K562 (cell line): Measurements from ENCODE around the gene PPIL6. TPM values are rescaled to one million over a fixed set of nuclear protein-coding genes. Genes with fewer than 3 reads are reported as not detected.

ENCODE experiments used
- ATAC-seq: fragments of 200-7000 bp; cut with Tn5 transposase; 3 replicates; pipeline ENCODE4 v1.9.1; 2020; ENCODE audit warnings: moderate library complexity
- BruUV-seq: library from RNA; stranded (reverse); fragments of 400-500 nt; replicated peaks from 2 replicates; lab custom pipeline; 2021; lab: Mats Ljungman, UMichigan
- CTCF ChIA-PET: fragments of 300-600 bp; formaldehyde crosslinking; extraction: SDS; loops from one replicate; lab custom pipeline; 2021; ENCODE audit warnings: low intra/inter-chr PET ratio; lab: Yijun Ruan, JAX
- POLR2A ChIA-PET: fragments of 300-600, 350-650 bp; sonication (Branson Sonifier 250); formaldehyde crosslinking; extraction: SDS; loops from one replicate; lab custom pipeline; 2021; ENCODE audit warnings: antibody characterized with exemption, inconsistent platforms; lab: Yijun Ruan, JAX
- DNase-seq, 4 experiments: peaks; one replicate each; pipeline versions ENCODE4 v3.0.0 to v3.0.0-alpha.2; 2011 to 2018; ENCODE audit warnings: low spot score in 3 of 4, mixed read lengths in 3 of 4; ENCODE audit errors: extremely low read depth in 1 of 4
- FAIRE-seq: peaks from 2 replicates; lab custom pipeline; 2011; peaks lifted over from hg19 to GRCh38; lab: Jason Lieb, UNC
- H2AFZ ChIP-seq: 2 replicates; pipeline ENCODE4 v1.6.0; 2011; ENCODE audit warnings: low read depth, low read length, control low read depth, inconsistent platforms
- H3K27ac ChIP-seq: fragments of 200-600 bp; 3 replicates; pipeline ENCODE4 v1.8.0; 2011; ENCODE audit warnings: low read depth, mild to moderate bottlenecking, control low read depth, inconsistent platforms, low read length, moderate library complexity, mixed read lengths; ENCODE audit errors: extremely low read depth
- H3K27me3 ChIP-seq, 2 experiments: fragments of 300-600 bp in 1 of 2; 2 replicates in 1 of 2; 3 replicates in 1 of 2; pipeline versions ENCODE4 v1.6.0 to v1.8.0; 2011; ENCODE audit warnings: inconsistent platforms in 2 of 2, low read length in 2 of 2, mild to moderate bottlenecking in 1 of 2, mixed read lengths in 1 of 2, moderate library complexity in 1 of 2; ENCODE audit not compliant: control insufficient read depth in 2 of 2, insufficient read depth in 2 of 2
- H3K36me3 ChIP-seq: fragments of 300-600 bp; 3 replicates; pipeline ENCODE4 v1.8.0; 2011; ENCODE audit warnings: mild to moderate bottlenecking, low read length, inconsistent platforms; ENCODE audit not compliant: control insufficient read depth, insufficient read depth
- H3K4me1 ChIP-seq, 2 experiments: fragments of 200-600 bp in 1 of 2; replicated peaks in 1 of 2; 2 replicates in 1 of 2; 3 replicates in 1 of 2; pipeline versions ENCODE4 v1.5.1 to v1.8.0; 2011; ENCODE audit warnings: inconsistent platforms in 2 of 2, low read length in 2 of 2, mild to moderate bottlenecking in 1 of 2, mixed read lengths in 1 of 2, moderate library complexity in 1 of 2; ENCODE audit not compliant: control insufficient read depth in 2 of 2, insufficient read depth in 2 of 2
- H3K4me2 ChIP-seq: 2 replicates; pipeline ENCODE4 v1.6.1; 2011; ENCODE audit warnings: low read length, control low read depth, inconsistent platforms, mixed read lengths; ENCODE audit not compliant: insufficient read depth
- H3K4me3 ChIP-seq: fragments of 200-600 bp; sonication (generic), shearing (Covaris generic); 2 replicates; pipeline ENCODE4 v1.5.1; 2016; ENCODE audit warnings: control low read depth, inconsistent platforms
- H3K79me2 ChIP-seq: fragments of 200-600 bp; 3 replicates; pipeline ENCODE4 v1.8.0; 2011; ENCODE audit warnings: low read length, inconsistent platforms; ENCODE audit not compliant: control insufficient read depth, insufficient read depth
- H3K9ac ChIP-seq, 2 experiments: 2 replicates each; pipeline versions ENCODE4 v1.6.0 to v1.6.1; 2011; ENCODE audit warnings: low read depth in 2 of 2, low read length in 2 of 2, control low read depth in 1 of 2, inconsistent platforms in 1 of 2, mild to moderate bottlenecking in 1 of 2, mixed read lengths in 1 of 2; ENCODE audit not compliant: insufficient read depth in 1 of 2
- H3K9me1 ChIP-seq: one replicate; pipeline ENCODE4 v1.6.0; 2011; ENCODE audit warnings: inconsistent platforms, mild to moderate bottlenecking, low read length, moderate library complexity; ENCODE audit not compliant: control insufficient read depth, insufficient read depth
- H3K9me3 ChIP-seq: replicated peaks from 2 replicates; pipeline ENCODE4 v1.5.1; 2011; ENCODE audit warnings: low read depth, low read length, inconsistent platforms; ENCODE audit not compliant: control insufficient read depth, insufficient read depth
- H4K20me1 ChIP-seq: replicated peaks from 2 replicates; pipeline ENCODE4 v1.6.1; 2011; ENCODE audit warnings: low read length, inconsistent platforms, mixed read lengths; ENCODE audit not compliant: control insufficient read depth, insufficient read depth
- CCAR2 ChIP-seq: fragments of 200-400 bp; formaldehyde crosslinking; IDR thresholded peaks from 2 replicates; pipeline ENCODE4 v1.6.1; 2017; ENCODE audit warnings: mild to moderate bottlenecking, low read depth, low read length
- EP400 ChIP-seq: fragments of 450-650 bp; IDR thresholded peaks from 2 replicates; pipeline ENCODE4 v1.6.1; 2017; ENCODE audit warnings: antibody characterized with exemption, mild to moderate bottlenecking, moderate library complexity
- HDAC3 ChIP-seq: fragments of 450-650 bp; IDR thresholded peaks from 2 replicates; pipeline ENCODE4 v1.6.1; 2018; ENCODE audit warnings: borderline replicate concordance, mild to moderate bottlenecking, moderate library complexity; ENCODE audit not compliant: partially characterized antibody
- ID3 ChIP-seq, 2 experiments: fragments of 250-450 bp in 1 of 2; fragments of 450-650 bp in 1 of 2; sonication (Bioruptor Pico) in 1 of 2; IDR thresholded peaks; 2 replicates each; pipeline versions ENCODE4 v1.6.1 to v1.8.0; 2016 to 2021; ENCODE audit warnings: mild to moderate bottlenecking in 2 of 2, moderate library complexity in 2 of 2, missing compliant biosample characterization in 1 of 2, missing genetic modification characterization in 1 of 2
- ILK ChIP-seq: fragments of 450-650 bp; IDR thresholded peaks from 2 replicates; pipeline ENCODE4 v1.6.1; 2016; ENCODE audit warnings: missing genetic modification characterization, low read depth, mild to moderate bottlenecking, missing compliant biosample characterization, moderate library complexity, borderline replicate concordance
- MYC ChIP-seq, 2 experiments: fragments of 250-450 bp in 1 of 2; sonication (Bioruptor Pico) in 1 of 2; IDR thresholded peaks; 2 replicates each; pipeline versions ENCODE4 v1.5.1 to v1.6.1; 2012 to 2021; ENCODE audit warnings: low read depth in 2 of 2, borderline replicate concordance in 1 of 2, improper control_type of control experiment in 1 of 2, low read length in 1 of 2, mild to moderate bottlenecking in 1 of 2, moderate library complexity in 1 of 2
- RAD51 ChIP-seq: fragments of 450-650 bp; IDR thresholded peaks from 2 replicates; pipeline ENCODE4 v1.7.1; 2016; ENCODE audit warnings: low read depth, mild to moderate bottlenecking, borderline replicate concordance
- SP1 ChIP-seq: sonication (generic); formaldehyde crosslinking; IDR thresholded peaks from 2 replicates; pipeline ENCODE4 v1.8.1; 2022; ENCODE audit warnings: mild to moderate bottlenecking, missing genetic modification reagents
- ZNF143 ChIP-seq: sonication (generic); formaldehyde crosslinking; IDR thresholded peaks from 2 replicates; pipeline ENCODE4 v1.9.0; 2022; ENCODE audit warnings: mild to moderate bottlenecking, missing genetic modification reagents
- ZNF318 ChIP-seq, 2 experiments: fragments of 450-650 bp; IDR thresholded peaks; 2 replicates each; pipeline ENCODE4 v1.6.1; 2016; ENCODE audit warnings: mild to moderate bottlenecking in 2 of 2, borderline replicate concordance in 1 of 2, low read depth in 1 of 2, moderate library complexity in 1 of 2
- ZNF511 ChIP-seq: sonication (generic); formaldehyde crosslinking; IDR thresholded peaks from 2 replicates; pipeline ENCODE4 v1.8.0; 2022; ENCODE audit warnings: mild to moderate bottlenecking, missing genetic modification reagents
- ZNF561 ChIP-seq: fragments of 450-650 bp; formaldehyde crosslinking; conservative IDR thresholded peaks from 2 replicates; pipeline ENCODE4 v1.4.0; 2020; ENCODE audit warnings: mild to moderate bottlenecking, moderate library complexity
- WGBS: fragments of 100-300 bp; shearing (Covaris generic); methylation state at CpG from one replicate; pipeline ENCODE4 v1.1.6; 2016; ENCODE audit warnings: low coverage, mixed read lengths; ENCODE audit not compliant: insufficient coverage; ENCODE audit errors: missing lambda C conversion rate; 5-methylcytosine and 5-hydroxymethylcytosine counted together
- in situ Hi-C: fragments of 300-500 bp; cut with MboI; formaldehyde crosslinking; loops from 4 replicates; pipeline ENCODE4 v1.15.0; 2018; ENCODE audit warnings: inconsistent platforms, mixed read lengths
- intact Hi-C: fragments of 100-400 bp; cut with micrococcal nuclease; formaldehyde crosslinking; loops from 2 replicates; pipeline ENCODE4 v1.14.2; 2022
- polyA plus RNA-seq, 8 experiments: library from polyadenylated mRNA; depleted of rRNA in 4 of 8; stranded (reverse) in 5 of 8; unstranded in 3 of 8; fragments of >200 nt; fragmentation: Nextera tagmentation in 2 of 8; fragmentation: Illumina TruSeq in 1 of 8; extraction: Ambion mirVana in 2 of 8; extraction: Trizol in 1 of 8; gene quantifications; 2 replicates each; pipeline versions ENCODE4 v1.2.1 to v1.2.3, GENCODE V29; 2011 to 2014; ENCODE audit warnings: inconsistent platforms in 1 of 8, missing spikeins in 1 of 8
- total RNA-seq, 7 experiments: library from RNA; depleted of rRNA in 6 of 7; stranded (reverse); fragments of >200 nt in 6 of 7; fragmentation: Illumina TruSeq in 2 of 7; extraction: Trizol in 2 of 7; gene quantifications; 2 replicates each; pipeline versions ENCODE4 v1.2.1 to v1.2.3, GENCODE V29; 2011 to 2021; ENCODE audit warnings: low replicate concordance in 1 of 7

The PPIL6 gene
- total and polyA plus RNA-seq, 9 of the 15 experiments (the other 6 are each of a cell fraction or from before 2014, with no cell fraction given), result 0.03 to 0.98 (median 0.41) TPM; not detected in 1

GRCh38 chr6:109429496-109429895, 10.9 kb downstream of the PPIL6 start:
- H3K27ac ChIP-seq, result no peak overlapping the region
- no peak overlapping the region for H2AFZ ChIP-seq
- H3K9ac ChIP-seq, result no peak overlapping the region
- no peaks in the 10 kb centered on the region for H3K27me3 ChIP-seq
- no peak overlapping the region for H3K4me3 ChIP-seq
- H3K9me1 ChIP-seq, result no peaks in the 10 kb centered on the region
- in situ Hi-C loops, result no loop called here
- WGBS, result 60% methylated on average over 3 of the region's 3 CpGs
- no peaks in the 10 kb centered on the region for H3K79me2 ChIP-seq
- CTCF ChIA-PET, result no interaction called here
- H4K20me1 ChIP-seq, result no peaks in the 10 kb centered on the region
- H3K36me3 ChIP-seq, result no peaks in the 10 kb centered on the region
- BruUV-seq, result no TSS peak
- H3K4me1 ChIP-seq, result no peaks in the 10 kb centered on the region; a peak in 1 of 5 replicates
- H3K9me3 ChIP-seq, result no peaks in the 10 kb centered on the region
- FAIRE-seq (no peak), ATAC-seq (no peak), DNase-seq (no peak)
- H3K4me2 ChIP-seq, result no peak overlapping the region
- intact Hi-C loops, result no loop called here
- POLR2A ChIA-PET, result interaction anchor here (0.9 to 1.0 kb wide), 3 partner anchors 15 to 45 kb away, joined by 3 to 7 read pairs (median 6); no protein-coding TSS in a partner anchor
- no peak for TF ChIP-seq RAD51
- TF ChIP-seq ID3 (CRISPR knock-in tag; IDR thresholded peaks at IDR 0.05), result no peak
- TF ChIP-seq ID3 (tag; IDR thresholded peaks at IDR 0.05), result no peak
- TF ChIP-seq CCAR2, result no peak
- no peak for TF ChIP-seq MYC (IDR thresholded peaks at IDR 0.05; ENCODE audit: low read depth, low read length)
- no peak for TF ChIP-seq MYC (CRISPR knock-in tag; IDR thresholded peaks at IDR 0.05; ENCODE audit: borderline replicate concordance, low read depth)
- no peak for TF ChIP-seq SP1
- no peak for TF ChIP-seq ZNF561 (CRISPR knock-in tag)
- no peak for TF ChIP-seq HDAC3
- TF ChIP-seq ZNF143 (CRISPR knock-in tag), result no peak
- TF ChIP-seq ILK (tag), result no peak
- no peak for TF ChIP-seq ZNF511 (CRISPR knock-in tag)
- no peak for TF ChIP-seq ZNF318 (IDR thresholded peaks at IDR 0.05; ENCODE audit: borderline replicate concordance in 1 of 2, low read depth in 1 of 2)
- TF ChIP-seq EP400, result no peak
